ENCODE results near the gene OR6C65.

The OR6C65 gene

GRCh38 chr12:55446326-55446725, 46.0 kb downstream of the OR6C65 start:
- DNase-seq (ENCODE audit: low spot score), result no peak

GRCh38 chr12:55448825-55449224, 48.5 kb downstream of the OR6C65 start:
- no peak for DNase-seq (ENCODE audit: low spot score)

Measured in CD4-positive, alpha-beta T cell treated with Interleukin-2 at 100 ng/mL for 4 hours (primary cell).